TTC549 (cell line): Measurements from ENCODE around the gene NFYA.

Experiments
- FAIRE-seq: peaks from 2 replicates; lab custom pipeline; 2012; peaks lifted over from hg19 to GRCh38; lab: Jason Lieb, UNC

The NFYA gene

DNA sequence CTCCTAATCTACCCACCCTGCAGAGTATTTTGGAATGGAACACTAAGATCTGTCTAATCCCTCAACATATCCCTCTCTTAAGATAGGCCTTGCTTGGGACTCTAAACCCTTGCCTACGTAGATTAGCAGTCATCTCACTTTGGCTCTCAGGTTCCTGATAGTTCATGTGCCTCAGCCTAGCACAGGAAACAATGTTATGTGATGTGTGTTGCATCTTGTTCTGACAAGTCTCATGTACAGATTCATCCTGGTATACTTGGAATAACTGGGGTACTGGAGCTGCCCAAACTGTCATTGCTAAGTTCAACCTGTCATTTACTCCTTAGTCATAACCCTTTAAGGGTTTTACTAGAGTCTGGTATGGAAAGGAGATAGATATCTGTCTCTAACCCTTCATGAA is 47.3 kb downstream of the NFYA start:
- FAIRE-seq: no peak

GRCh38 chr6:41122373-41122772 is 49.6 kb downstream of the NFYA start:
- no peak for FAIRE-seq

DNA sequence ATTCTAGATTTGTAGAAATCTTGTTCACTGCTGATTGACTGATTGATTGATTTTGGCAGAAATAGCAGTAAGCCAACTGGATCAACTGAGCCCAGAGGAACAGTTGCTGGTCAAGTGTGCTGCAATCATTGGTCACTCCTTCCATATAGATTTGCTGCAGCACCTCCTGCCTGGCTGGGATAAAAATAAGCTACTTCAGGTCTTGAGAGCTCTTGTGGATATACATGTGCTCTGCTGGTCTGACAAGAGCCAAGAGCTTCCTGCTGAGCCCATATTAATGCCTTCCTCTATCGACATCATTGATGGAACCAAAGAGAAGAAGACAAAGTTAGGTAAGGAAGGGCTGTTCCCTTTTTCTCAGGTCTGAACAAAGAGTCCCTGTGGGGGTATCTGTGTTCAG is 50.1 kb downstream of the NFYA start:
- no peak for FAIRE-seq

GRCh38 chr6:41125282-41125681 is 52.5 kb downstream of the NFYA start:
- FAIRE-seq: no peak

DNA sequence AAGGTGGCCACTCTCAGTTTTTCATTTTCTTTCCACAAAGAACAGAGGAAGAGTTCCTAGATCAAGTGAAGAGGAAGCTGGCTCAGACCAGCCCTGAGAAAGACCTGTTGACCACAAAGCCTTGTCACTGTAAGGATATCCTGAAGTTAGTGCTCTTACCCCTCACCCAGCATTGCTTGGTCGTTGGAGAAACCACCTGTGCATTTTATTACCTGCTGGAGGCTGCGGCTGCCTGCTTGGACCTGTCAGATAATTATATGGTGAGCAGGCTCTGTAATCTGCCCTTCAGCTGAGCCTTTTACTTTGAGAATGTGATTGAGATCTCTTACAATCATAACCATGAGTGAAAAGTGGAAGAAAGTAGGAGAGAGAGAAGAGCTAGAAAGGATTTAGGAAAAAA is 59.5 kb downstream of the NFYA start:
- FAIRE-seq: no peak

- FAIRE-seq: no peak
Measured at GRCh38 chr6:41135062-41135832, 62.5 kb downstream of the NFYA start.

DNA sequence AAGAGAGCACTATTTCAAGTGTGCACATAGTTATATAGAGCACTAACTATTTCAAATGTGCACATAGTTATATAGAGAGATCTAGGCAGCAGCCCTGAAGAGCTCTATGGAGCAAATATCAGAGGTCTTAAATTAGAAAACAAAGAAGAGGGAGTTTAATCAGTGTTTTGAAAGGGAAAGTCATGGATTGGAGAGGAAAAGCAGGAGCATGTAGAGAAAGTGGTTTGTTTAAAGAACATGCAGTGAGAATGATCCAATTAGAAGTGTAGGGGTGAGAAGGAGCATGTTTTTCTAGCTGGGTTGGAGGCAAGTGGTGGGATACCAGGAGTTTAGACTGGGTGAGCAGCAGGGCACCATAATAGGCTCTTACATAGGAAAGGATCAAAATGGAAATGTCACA is 64.1 kb downstream of the NFYA start:
- FAIRE-seq: no peak

GRCh38 chr6:41147917-41148316 is 75.1 kb downstream of the NFYA start:
- FAIRE-seq: no peak
